Naive thymus-derived CD4-positive, alpha-beta T cell (primary cell): ENCODE data around the gene LBH. TPM values are rescaled to one million over a fixed set of nuclear protein-coding genes. Genes with fewer than 3 reads are reported as not detected.

Source experiments
- ATAC-seq: fragments of 150-1000 bp; cut with Tn5 transposase; 2 replicates; pipeline ENCODE4 v1.10.0; 2021; ENCODE audit warnings: mild to moderate bottlenecking, moderate library complexity
- CTCF ChIA-PET: fragments of 350-600 bp; sonication (Branson Sonifier 250); formaldehyde crosslinking; loops from one replicate; lab custom pipeline; 2021; ENCODE audit warnings: antibody characterized with exemption; lab: Charles Lee
- POLR2A ChIA-PET: fragments of 350-600 bp; sonication (Branson Sonifier 250); formaldehyde crosslinking; loops from one replicate; lab custom pipeline; 2021; ENCODE audit warnings: antibody characterized with exemption, inconsistent platforms; lab: Charles Lee
- DNase-seq, 9 donors: peaks; one replicate each; pipeline versions ENCODE4 v3.0.0 to v3.0.0-alpha.2; 2020 to 2022; ENCODE audit warnings: mixed read lengths in 1 of 9
- H3K27ac ChIP-seq: one replicate; pipeline ENCODE4 v1.7.0; 2013; ENCODE audit warnings: mild to moderate bottlenecking, low read depth, low read length, moderate library complexity
- H3K27me3 ChIP-seq, 2 donors: one replicate each; pipeline ENCODE4 v1.7.0; 2013; ENCODE audit warnings: low read length in 2 of 2, mild to moderate bottlenecking in 2 of 2, moderate library complexity in 2 of 2; ENCODE audit not compliant: control insufficient read depth in 2 of 2, insufficient read depth in 2 of 2
- H3K36me3 ChIP-seq, 3 experiments: 1 replicate in 2 of 3; 2 replicates in 1 of 3; pipeline ENCODE4 v1.7.0; 2013; ENCODE audit warnings: low read length in 3 of 3, mild to moderate bottlenecking in 3 of 3, moderate library complexity in 1 of 3; ENCODE audit not compliant: insufficient read depth in 3 of 3, control insufficient read depth in 2 of 3
- H3K4me1 ChIP-seq, 2 donors: one replicate each; pipeline ENCODE4 v1.7.0; 2013; ENCODE audit warnings: low read length in 2 of 2, mild to moderate bottlenecking in 2 of 2, moderate library complexity in 1 of 2; ENCODE audit not compliant: control insufficient read depth in 2 of 2, insufficient read depth in 2 of 2
- H3K4me3 ChIP-seq: 2 replicates; pipeline ENCODE4 v1.7.0; 2013; ENCODE audit warnings: mild to moderate bottlenecking, low read length
- H3K9me3 ChIP-seq, 3 experiments: 1 replicate in 2 of 3; 2 replicates in 1 of 3; pipeline ENCODE4 v1.7.0; 2013; ENCODE audit warnings: low read length in 3 of 3; ENCODE audit not compliant: control insufficient read depth in 2 of 3
- H3K27ac Mint-ChIP-seq, 9 donors: one replicate each; pipeline ENCODE4 v1.8.0; 2020 to 2022; ENCODE audit warnings: mixed read lengths in 9 of 9, mild to moderate bottlenecking in 8 of 9, moderate library complexity in 5 of 9, inconsistent platforms in 2 of 9
- H3K27me3 Mint-ChIP-seq, 5 donors: one replicate each; pipeline ENCODE4 v1.8.0; 2021 to 2022; ENCODE audit warnings: mixed read lengths in 5 of 5, mild to moderate bottlenecking in 1 of 5
- H3K36me3 Mint-ChIP-seq, 5 donors: one replicate each; pipeline ENCODE4 v1.8.0; 2020 to 2022; ENCODE audit warnings: mixed read lengths in 5 of 5, mild to moderate bottlenecking in 3 of 5, inconsistent platforms in 1 of 5
- H3K4me1 Mint-ChIP-seq, 7 donors: one replicate each; pipeline ENCODE4 v1.8.0; 2020 to 2022; ENCODE audit warnings: mixed read lengths in 7 of 7, mild to moderate bottlenecking in 3 of 7, inconsistent platforms in 1 of 7
- H3K4me3 Mint-ChIP-seq, 10 donors: one replicate each; pipeline ENCODE4 v1.8.0; 2020 to 2022; ENCODE audit warnings: mild to moderate bottlenecking in 10 of 10, mixed read lengths in 10 of 10, moderate library complexity in 6 of 10, inconsistent platforms in 2 of 10
- H3K9me3 Mint-ChIP-seq, 11 donors: one replicate each; pipeline ENCODE4 v1.8.0; 2020 to 2022; ENCODE audit warnings: mixed read lengths in 11 of 11, mild to moderate bottlenecking in 4 of 11, inconsistent platforms in 1 of 11, moderate library complexity in 1 of 11
- intact Hi-C, 2 donors: fragments of 100-400 bp; cut with micrococcal nuclease; formaldehyde crosslinking; loops; one replicate each; pipeline ENCODE4 v1.15.1; 2023
- polyA plus RNA-seq, 2 donors: library from polyadenylated mRNA; unstranded; fragments of 300-500 nt; fragmentation: Illumina TruSeq; gene quantifications; one replicate each; pipeline ENCODE4 v1.2.3, GENCODE V29; 2021
- total RNA-seq, 6 experiments: library from RNA in 5 of 6; stranded (reverse) in 5 of 6; gene quantifications; 1 replicate in 5 of 6; 2 replicates in 1 of 6; pipeline ENCODE4 v1.2.3 and lab custom pipeline; 2021 to 2026

Gene LBH
- total and polyA plus RNA-seq, 7 experiments from 2014 or later, result 146 to 517 (median 269) TPM

GRCh38 chr2:30230497-30231211 lies 680 bp upstream of the LBH start:
- ChIA-PET POLR2A (interaction anchor here (0.9 to 29.5 kb wide), 15 partner anchors 4 to 245 kb away, joined by 3 to 901 read pairs (median 6); partner anchors contain the start of genes LBH, LCLAT1 and YPEL5), CTCF (interaction anchor here (0.6 to 22.8 kb wide), 13 partner anchors 8 to 480 kb away, joined by 3 to 220 read pairs (median 4); no protein-coding TSS in a partner anchor)
- Histone ChIP-seq H3K36me3 (peaks cover 0 to 30% (median 6%) of the 10 kb centered on the region in 3 experiments), H3K4me1 (peaks cover 49 to 55% of the 10 kb centered on the region in 2 donors), H3K27ac (peak overlapping the region; percentile 97), H3K27me3 (no peaks in the 10 kb centered on the region), H3K9me3 (no peaks in the 10 kb centered on the region), H3K4me3 (peak overlapping the region; percentile 75)
- peaks cover 0 to 8% (median 0%) of the 10 kb centered on the region in 5 donors for H3K27me3 Mint-ChIP-seq
- peaks cover 0 to 6% (median 0%) of the 10 kb centered on the region in 11 donors for H3K9me3 Mint-ChIP-seq
- ATAC-seq, result no peak
- intact Hi-C loops, result loop anchor here (1.0 to 10.0 kb wide), 12 partner anchors 9 to 474 kb away; partner anchors contain the start of gene LCLAT1 (in 1 of the 2)
- H3K36me3 Mint-ChIP-seq, result peaks cover 0 to 27% (median 19%) of the 10 kb centered on the region in 5 donors
- H3K4me3 Mint-ChIP-seq, result peak overlapping the region; percentile 87 to 98 (median 94)
- peak in 3 of 9 donors; percentile 40 to 42 (median 41) for DNase-seq
- H3K27ac Mint-ChIP-seq, result peak overlapping the region; percentile 63 to 100 (median 92)
- peaks cover 29 to 65% (median 57%) of the 10 kb centered on the region in 7 donors for H3K4me1 Mint-ChIP-seq

GRCh38 chr2:30231996-30232800 lies 864 bp downstream of the LBH start:
- H3K4me3 Mint-ChIP-seq, result peak overlapping the region; percentile 87 to 98 (median 94)
- Histone ChIP-seq H3K27me3 (no peaks in the 10 kb centered on the region), H3K4me3 (peak overlapping the region; percentile 75), H3K27ac (peak overlapping the region; percentile 97), H3K4me1 (peaks cover 49 to 55% of the 10 kb centered on the region in 2 donors), H3K36me3 (peaks cover 0 to 45% (median 15%) of the 10 kb centered on the region in 3 experiments), H3K9me3 (no peaks in the 10 kb centered on the region)
- peaks cover 0 to 8% (median 0%) of the 10 kb centered on the region in 5 donors for H3K27me3 Mint-ChIP-seq
- H3K27ac Mint-ChIP-seq, result peak overlapping the region; percentile 80 to 100 (median 91)
- POLR2A ChIA-PET, result interaction anchor here (0.6 to 29.5 kb wide), 24 partner anchors 8 to 480 kb away, joined by 3 to 901 read pairs (median 6); partner anchors contain the start of genes LBH, LCLAT1 and YPEL5
- intact Hi-C loops, result loop anchor here (1.0 to 10.0 kb wide), 16 partner anchors 7 to 473 kb away; partner anchors contain the start of gene LCLAT1 (in 2 of the 2)
- peak; percentile 64 to 90 (median 85) for DNase-seq
- CTCF ChIA-PET, result interaction anchor here (0.6 to 22.8 kb wide), 12 partner anchors 10 to 479 kb away, joined by 3 to 220 read pairs (median 5); no protein-coding TSS in a partner anchor
- H3K9me3 Mint-ChIP-seq, result peaks cover 0 to 6% (median 0%) of the 10 kb centered on the region in 11 donors
- H3K36me3 Mint-ChIP-seq, result peaks cover 4 to 38% (median 30%) of the 10 kb centered on the region in 5 donors
- peak; percentile 65 for ATAC-seq
- peaks cover 29 to 66% (median 57%) of the 10 kb centered on the region in 7 donors for H3K4me1 Mint-ChIP-seq

GRCh38 chr2:30232801-30233130 lies 1.4 kb downstream of the LBH start:
- Mint-ChIP-seq H3K9me3 (peaks cover 0 to 6% (median 0%) of the 10 kb centered on the region in 11 donors), H3K4me3 (peak overlapping the region; percentile 87 to 98 (median 94)), H3K27ac (peak overlapping the region; percentile 80 to 100 (median 91)), H3K36me3 (peaks cover 4 to 43% (median 35%) of the 10 kb centered on the region in 5 donors), H3K4me1 (peaks cover 29 to 66% (median 57%) of the 10 kb centered on the region in 7 donors), H3K27me3 (peaks cover 0 to 8% (median 0%) of the 10 kb centered on the region in 5 donors)
- CTCF ChIA-PET, result interaction anchor here (0.7 to 22.8 kb wide), 11 partner anchors 9 to 479 kb away, joined by 3 to 220 read pairs (median 5); no protein-coding TSS in a partner anchor
- Histone ChIP-seq H3K27ac (peak overlapping the region; percentile 97), H3K4me1 (peaks cover 49 to 50% of the 10 kb centered on the region in 2 donors), H3K36me3 (peaks cover 0 to 49% (median 16%) of the 10 kb centered on the region in 3 experiments), H3K4me3 (peak overlapping the region; percentile 75), H3K27me3 (no peaks in the 10 kb centered on the region), H3K9me3 (no peaks in the 10 kb centered on the region)
- peak; percentile 6 for ATAC-seq
- POLR2A ChIA-PET, result interaction anchor here (1.2 to 29.5 kb wide), 17 partner anchors 9 to 473 kb away, joined by 3 to 901 read pairs (median 8); partner anchors contain the start of genes LBH, LCLAT1 and YPEL5
- intact Hi-C loops, result loop anchor here (1.0 to 10.0 kb wide), 9 partner anchors 7 to 472 kb away; partner anchors contain the start of gene LCLAT1 (in 1 of the 2)
- peak in 8 of 9 donors; percentile 47 to 75 (median 63) for DNase-seq

GRCh38 chr2:30233271-30234009 lies 2.1 kb downstream of the LBH start:
- POLR2A ChIA-PET, result interaction anchor here (1.0 to 29.5 kb wide), 17 partner anchors 10 to 242 kb away, joined by 3 to 901 read pairs (median 8); partner anchors contain the start of genes LBH, LCLAT1 and YPEL5
- intact Hi-C loops, result loop anchor here (1.0 to 10.0 kb wide), 5 partner anchors 8 to 471 kb away; no protein-coding TSS in a partner anchor
- Mint-ChIP-seq H3K27me3 (peaks cover 0 to 8% (median 0%) of the 10 kb centered on the region in 5 donors), H3K27ac (peak overlapping the region; percentile 80 to 100 (median 91)), H3K4me3 (peak overlapping the region; percentile 87 to 98 (median 94)), H3K9me3 (peaks cover 0 to 6% (median 0%) of the 10 kb centered on the region in 11 donors), H3K36me3 (peaks cover 8 to 49% (median 41%) of the 10 kb centered on the region in 5 donors), H3K4me1 (peaks cover 35 to 66% (median 57%) of the 10 kb centered on the region in 7 donors)
- H3K4me1 ChIP-seq, result peaks cover 51 to 52% of the 10 kb centered on the region in 2 donors
- no peaks in the 10 kb centered on the region for H3K27me3 ChIP-seq
- DNase-seq, result peak in 1 of 9 donors; percentile 21
- peak overlapping the region; percentile 75 for H3K4me3 ChIP-seq
- H3K36me3 ChIP-seq, result peaks cover 0 to 55% (median 16%) of the 10 kb centered on the region in 3 experiments
- CTCF ChIA-PET, result interaction anchor here (0.7 to 22.8 kb wide), 13 partner anchors 10 to 478 kb away, joined by 3 to 220 read pairs (median 5); no protein-coding TSS in a partner anchor
- ATAC-seq, result no peak
- no peaks in the 10 kb centered on the region for H3K9me3 ChIP-seq
- H3K27ac ChIP-seq, result peak overlapping the region; percentile 97
